Glutamatergic neuron (in vitro differentiated cells): ENCODE measurements around the gene MINDY1. TPM values are rescaled to one million over a fixed set of nuclear protein-coding genes. Genes with fewer than 3 reads are reported as not detected.

ENCODE experiments used
- DNase-seq: peaks from one replicate; pipeline ENCODE4 v3.0.0; 2022
- H3K27ac Mint-ChIP-seq: one replicate; pipeline ENCODE4 v1.8.0; 2020; ENCODE audit warnings: mild to moderate bottlenecking, mixed read lengths, inconsistent platforms; ENCODE audit not compliant: unreplicated experiment
- H3K27me3 Mint-ChIP-seq: one replicate; pipeline ENCODE4 v1.8.0; 2020; ENCODE audit warnings: mild to moderate bottlenecking, moderate library complexity, mixed read lengths, inconsistent platforms; ENCODE audit not compliant: unreplicated experiment
- H3K36me3 Mint-ChIP-seq: one replicate; pipeline ENCODE4 v1.8.0; 2020; ENCODE audit warnings: mild to moderate bottlenecking, mixed read lengths, inconsistent platforms; ENCODE audit not compliant: unreplicated experiment
- H3K4me1 Mint-ChIP-seq: one replicate; pipeline ENCODE4 v1.8.0; 2020; ENCODE audit warnings: mild to moderate bottlenecking, low read depth, mixed read lengths, inconsistent platforms; ENCODE audit not compliant: unreplicated experiment
- H3K4me3 Mint-ChIP-seq: one replicate; pipeline ENCODE4 v1.8.0; 2020; ENCODE audit warnings: mild to moderate bottlenecking, mixed read lengths, inconsistent platforms; ENCODE audit not compliant: unreplicated experiment
- H3K9me3 Mint-ChIP-seq: one replicate; pipeline ENCODE4 v1.8.0; 2020; ENCODE audit warnings: mild to moderate bottlenecking, moderate library complexity, mixed read lengths, inconsistent platforms; ENCODE audit not compliant: unreplicated experiment
- CTCF ChIP-seq: fragments of 200-600 bp; sonication (generic); IDR thresholded peaks from one replicate; pipeline ENCODE4 v1.5.0; 2021; ENCODE audit not compliant: partially characterized antibody, unreplicated experiment
- total RNA-seq: library from RNA; stranded (reverse); fragmentation: NEBNext Ultra II Directional; extraction: Animal tissue kit (Norgen Biotek cat#: 25700); gene quantifications from one replicate; pipeline ENCODE4 v1.2.1, GENCODE V29; 2021; ENCODE audit not compliant: unreplicated experiment

MINDY1 gene
- total RNA-seq, 1 donor from 2014 or later, result 26.2 TPM

- Mint-ChIP-seq H3K9me3 (no peaks in the 10 kb centered on the region), H3K27me3 (no peaks in the 10 kb centered on the region), H3K4me1 (no peaks in the 10 kb centered on the region), H3K4me3 (no peak overlapping the region), H3K27ac (no peak overlapping the region), H3K36me3 (no peaks in the 10 kb centered on the region)
- peak; percentile 55 for TF ChIP-seq CTCF
- DNase-seq, result peak; percentile 85
These were observed 17.9 kb upstream of the MINDY1 start for GRCh38 chr1:151024540-151025146.

GRCh38 chr1:151013518-151013917, 6.8 kb upstream of the MINDY1 start:
- Mint-ChIP-seq H3K9me3 (no peaks in the 10 kb centered on the region), H3K4me3 (no peak overlapping the region), H3K27ac (peak overlapping the region; percentile 44), H3K36me3 (no peaks in the 10 kb centered on the region), H3K27me3 (peaks cover 2% of the 10 kb centered on the region), H3K4me1 (peaks cover 4% of the 10 kb centered on the region)
- no peak for TF ChIP-seq CTCF
- DNase-seq, result no peak

GRCh38 chr1:151012684-151013471, 6.2 kb upstream of the MINDY1 start:
- Mint-ChIP-seq H3K36me3 (no peaks in the 10 kb centered on the region), H3K27ac (peak overlapping the region; percentile 44), H3K4me1 (peaks cover 6% of the 10 kb centered on the region), H3K4me3 (no peak overlapping the region), H3K9me3 (no peaks in the 10 kb centered on the region), H3K27me3 (peaks cover 2% of the 10 kb centered on the region)
- no peak for TF ChIP-seq CTCF
- no peak for DNase-seq

GRCh38 chr1:151011154-151011850, 4.6 kb upstream of the MINDY1 start:
- Mint-ChIP-seq H3K27ac (no peak overlapping the region), H3K9me3 (peaks cover 7% of the 10 kb centered on the region), H3K4me3 (no peak overlapping the region), H3K27me3 (peaks cover 4% of the 10 kb centered on the region), H3K36me3 (no peaks in the 10 kb centered on the region), H3K4me1 (peaks cover 19% of the 10 kb centered on the region)
- no peak for TF ChIP-seq CTCF
- no peak for DNase-seq
